ENCODE measurements around the gene FLNB.

- TF ChIP-seq CTCF (IDR thresholded peaks at IDR 0.05) (no peak), EP300 (IDR thresholded peaks at IDR 0.05) (no peak)
Observed at GRCh38 chr3:57977818-57978235, 30.4 kb upstream of the FLNB start.
